ENCODE results near the gene FXYD2. TPM values are rescaled to one million over a fixed set of nuclear protein-coding genes. Genes with fewer than 3 reads are reported as not detected.

FXYD2 gene
- total RNA-seq, 1 donor from 2014 or later: 44.6 TPM

DNA sequence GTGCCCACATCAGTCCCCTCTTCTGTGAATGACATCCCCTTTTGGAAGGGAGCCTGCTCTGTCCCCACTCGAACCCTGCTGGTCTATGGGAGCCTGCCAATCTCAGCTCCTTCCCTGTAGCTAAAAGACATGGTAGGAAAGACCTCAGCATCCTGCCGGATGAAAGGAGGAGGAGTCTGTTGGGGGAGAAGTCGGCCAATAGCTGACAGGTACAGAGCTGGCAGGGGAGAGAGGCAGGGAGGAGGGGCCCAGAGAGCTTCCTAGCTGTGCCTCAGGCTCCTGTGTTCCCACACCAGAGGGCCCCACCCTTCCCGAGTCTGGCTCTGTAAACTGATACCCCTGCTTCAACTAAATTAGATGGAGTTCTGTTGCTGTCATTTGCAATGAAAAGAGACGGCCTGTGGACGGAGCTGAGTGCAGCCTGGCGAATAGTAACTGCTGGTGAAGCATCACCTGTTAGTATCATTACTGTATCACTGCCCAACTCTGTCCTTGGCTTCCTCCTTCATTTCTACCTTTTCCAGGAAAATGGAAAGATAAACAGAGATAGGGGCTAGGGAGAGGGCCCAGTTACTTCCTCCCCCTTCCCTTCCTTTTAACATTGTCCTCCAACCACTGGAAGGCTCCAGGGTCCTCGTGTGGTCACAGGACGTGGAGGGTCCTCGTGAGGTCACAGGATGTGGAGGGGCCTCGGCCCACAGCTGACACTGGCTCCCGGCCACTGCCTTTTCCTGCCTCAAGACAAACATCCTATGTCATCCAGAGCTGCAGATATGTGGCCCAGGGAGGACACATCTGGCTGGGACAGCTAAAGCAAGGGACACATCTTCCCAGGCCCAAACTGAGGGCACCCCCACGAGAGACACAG is 36.8 kb upstream of the FXYD2 start:
- ATAC-seq (ENCODE audit: low read depth) (no peak), DNase-seq (no peak)
- Mint-ChIP-seq H3K36me3 (ENCODE audit: low read depth) (no peaks in the 10 kb centered on the region), H3K9me3 (no peaks in the 10 kb centered on the region), H3K4me1 (no peaks in the 10 kb centered on the region), H3K27me3 (peaks cover 23% of the 10 kb centered on the region), H3K27ac (no peak overlapping the region), H3K4me3 (no peak overlapping the region)
- TF ChIP-seq, protein P1, sequence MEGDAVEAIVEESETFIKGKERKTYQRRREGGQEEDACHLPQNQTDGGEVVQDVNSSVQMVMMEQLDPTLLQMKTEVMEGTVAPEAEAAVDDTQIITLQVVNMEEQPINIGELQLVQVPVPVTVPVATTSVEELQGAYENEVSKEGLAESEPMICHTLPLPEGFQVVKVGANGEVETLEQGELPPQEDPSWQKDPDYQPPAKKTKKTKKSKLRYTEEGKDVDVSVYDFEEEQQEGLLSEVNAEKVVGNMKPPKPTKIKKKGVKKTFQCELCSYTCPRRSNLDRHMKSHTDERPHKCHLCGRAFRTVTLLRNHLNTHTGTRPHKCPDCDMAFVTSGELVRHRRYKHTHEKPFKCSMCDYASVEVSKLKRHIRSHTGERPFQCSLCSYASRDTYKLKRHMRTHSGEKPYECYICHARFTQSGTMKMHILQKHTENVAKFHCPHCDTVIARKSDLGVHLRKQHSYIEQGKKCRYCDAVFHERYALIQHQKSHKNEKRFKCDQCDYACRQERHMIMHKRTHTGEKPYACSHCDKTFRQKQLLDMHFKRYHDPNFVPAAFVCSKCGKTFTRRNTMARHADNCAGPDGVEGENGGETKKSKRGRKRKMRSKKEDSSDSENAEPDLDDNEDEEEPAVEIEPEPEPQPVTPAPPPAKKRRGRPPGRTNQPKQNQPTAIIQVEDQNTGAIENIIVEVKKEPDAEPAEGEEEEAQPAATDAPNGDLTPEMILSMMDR (IDR thresholded peaks at IDR 0.05): no peak
- ChIA-PET POLR2A (no interaction called here), CTCF (no interaction called here)
- intact Hi-C loops (cut with micrococcal nuclease): no loop called here

DNA sequence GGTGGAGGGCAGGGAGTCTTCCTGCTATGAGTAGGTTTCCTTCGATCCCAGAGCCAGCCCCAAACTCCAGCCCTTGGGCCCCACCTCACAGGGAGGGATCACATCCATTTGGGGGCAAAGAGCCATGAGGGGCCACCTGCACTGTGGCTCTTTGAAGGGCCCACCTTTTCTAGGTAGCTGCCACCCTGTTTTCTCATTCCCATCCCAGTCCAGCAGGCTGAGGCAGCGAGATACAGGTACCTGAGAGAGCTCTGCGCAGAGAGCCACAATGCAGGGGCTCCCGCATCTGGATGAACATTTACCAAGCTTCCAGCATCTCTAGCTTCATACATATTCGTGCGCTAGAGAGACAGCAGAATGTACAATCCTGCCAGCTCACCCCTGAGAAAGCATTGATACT is 35.6 kb upstream of the FXYD2 start:
- Mint-ChIP-seq H3K4me3 (no peak overlapping the region), H3K36me3 (ENCODE audit: low read depth) (no peaks in the 10 kb centered on the region), H3K4me1 (no peaks in the 10 kb centered on the region), H3K27ac (no peak overlapping the region), H3K27me3 (peaks cover 25% of the 10 kb centered on the region), H3K9me3 (no peaks in the 10 kb centered on the region)
- TF ChIP-seq, protein P1 (IDR thresholded peaks at IDR 0.05): no peak
- CTCF ChIA-PET: interaction anchor here (0.9 kb wide), 1 partner anchor 16 kb away, joined by 3 read pairs; no protein-coding TSS in a partner anchor
- no peak for DNase-seq
- ATAC-seq (ENCODE audit: low read depth): no peak
- intact Hi-C loops (cut with micrococcal nuclease): no loop called here
- POLR2A ChIA-PET: no interaction called here

DNA sequence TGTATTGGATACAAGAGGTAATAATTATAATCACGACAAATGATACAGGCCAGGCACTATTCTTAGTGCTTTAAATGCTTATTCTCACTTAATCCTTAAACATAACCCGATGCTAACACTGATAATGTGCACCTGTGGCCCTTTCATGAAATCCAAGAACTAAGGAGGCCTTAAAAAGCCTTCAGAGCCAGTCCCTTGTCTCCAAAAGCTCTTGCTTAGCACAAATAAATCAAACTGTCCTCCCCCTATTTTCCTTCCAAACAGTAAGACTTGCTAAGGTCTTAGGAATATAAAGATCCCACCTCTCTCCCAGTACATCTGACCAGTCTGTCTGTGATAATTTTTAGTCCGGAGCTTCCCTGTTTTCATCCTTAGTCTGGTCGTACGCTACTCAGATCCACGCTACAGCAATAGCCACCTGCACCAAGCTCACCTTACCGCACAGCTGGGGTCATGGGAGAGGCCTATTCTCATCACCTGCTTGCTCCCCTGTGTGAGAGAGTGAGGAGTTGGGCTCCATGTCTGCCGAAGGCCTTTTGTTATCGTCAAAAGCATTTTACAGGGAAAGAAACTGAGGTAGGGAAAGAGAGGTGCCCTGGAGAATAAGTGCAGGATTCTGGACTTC is 35.1 kb upstream of the FXYD2 start:
- no peaks in the 10 kb centered on the region for H3K36me3 Mint-ChIP-seq (ENCODE audit: low read depth)
- intact Hi-C loops (cut with micrococcal nuclease): no loop called here
- H3K27me3 Mint-ChIP-seq: peaks cover 25% of the 10 kb centered on the region
- ChIA-PET CTCF (interaction anchor here (0.9 kb wide), 1 partner anchor 16 kb away, joined by 3 read pairs; no protein-coding TSS in a partner anchor), POLR2A (no interaction called here)
- TF ChIP-seq, protein P1 (IDR thresholded peaks at IDR 0.05): no peak
- H3K9me3 Mint-ChIP-seq: no peaks in the 10 kb centered on the region
- no peak overlapping the region for H3K4me3 Mint-ChIP-seq
- ATAC-seq (ENCODE audit: low read depth) (no peak), DNase-seq (no peak)
- no peaks in the 10 kb centered on the region for H3K4me1 Mint-ChIP-seq
- H3K27ac Mint-ChIP-seq: no peak overlapping the region

DNA sequence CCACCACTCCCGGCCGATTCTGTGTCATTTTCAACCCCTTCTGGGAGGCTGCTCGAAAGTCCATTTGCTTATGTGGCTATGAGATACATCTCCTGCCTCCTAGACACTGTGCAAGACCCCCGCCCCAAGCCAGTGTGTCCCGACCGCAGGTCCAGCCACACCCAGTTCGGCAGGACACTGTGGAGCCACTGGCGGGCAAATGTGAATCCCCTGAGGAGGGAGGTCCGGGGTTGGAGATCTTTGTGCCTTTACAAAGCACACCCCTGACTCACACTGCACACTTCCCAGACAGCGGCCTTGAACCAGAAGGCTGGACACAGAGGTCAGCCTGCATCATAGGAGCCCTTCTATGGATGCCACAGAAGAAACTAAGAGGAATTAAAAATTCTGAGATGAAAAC is 34.5 kb upstream of the FXYD2 start:
- DNase-seq (no peak), ATAC-seq (ENCODE audit: low read depth) (no peak)
- Mint-ChIP-seq H3K27me3 (peaks cover 30% of the 10 kb centered on the region), H3K4me3 (no peak overlapping the region), H3K9me3 (no peaks in the 10 kb centered on the region), H3K4me1 (no peaks in the 10 kb centered on the region), H3K36me3 (ENCODE audit: low read depth) (no peaks in the 10 kb centered on the region), H3K27ac (no peak overlapping the region)
- intact Hi-C loops (cut with micrococcal nuclease): no loop called here
- ChIA-PET POLR2A (no interaction called here), CTCF (no interaction called here)
- TF ChIP-seq, protein P1 (IDR thresholded peaks at IDR 0.05): no peak

DNA sequence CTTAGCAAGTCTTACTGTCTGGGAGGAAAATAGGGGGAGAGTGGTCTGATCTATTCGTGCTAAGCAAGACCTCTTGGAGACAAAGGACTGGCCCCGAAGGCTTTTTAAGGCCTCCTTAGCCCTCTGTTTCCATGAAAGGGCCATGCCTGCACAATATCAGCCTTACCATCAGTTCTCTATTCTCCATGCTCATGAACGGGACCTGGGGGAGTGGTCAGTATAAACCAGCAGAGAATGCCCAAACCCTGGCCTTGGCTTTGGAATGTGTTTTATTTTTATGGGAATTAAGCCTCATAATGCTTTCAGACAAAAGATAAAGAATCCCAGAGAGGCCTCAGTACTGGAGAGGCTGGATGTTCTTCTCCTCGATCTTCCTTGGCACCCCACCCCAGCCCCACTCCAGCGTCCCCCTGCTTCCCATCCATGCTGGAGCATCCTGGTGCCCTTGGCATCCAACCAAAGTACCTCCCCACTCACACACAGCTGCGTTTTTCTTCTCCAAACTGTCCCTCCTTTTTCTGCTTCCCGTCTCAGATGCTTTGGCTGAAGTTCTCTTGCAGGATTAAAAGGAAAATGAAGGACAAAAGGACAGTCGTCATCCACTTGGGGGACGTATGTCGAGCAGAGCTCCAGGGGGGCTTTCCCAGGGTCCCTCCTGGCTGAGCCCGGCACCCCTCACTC is 33.3 kb upstream of the FXYD2 start:
- TF ChIP-seq, protein P1 (IDR thresholded peaks at IDR 0.05): no peak
- Mint-ChIP-seq H3K27ac (no peak overlapping the region), H3K36me3 (ENCODE audit: low read depth) (no peaks in the 10 kb centered on the region), H3K4me1 (no peaks in the 10 kb centered on the region), H3K4me3 (no peak overlapping the region), H3K27me3 (peaks cover 36% of the 10 kb centered on the region), H3K9me3 (no peaks in the 10 kb centered on the region)
- no peak for ATAC-seq (ENCODE audit: low read depth)
- CTCF ChIA-PET: no interaction called here
- POLR2A ChIA-PET: no interaction called here
- intact Hi-C loops (cut with micrococcal nuclease): no loop called here
- no peak for DNase-seq
